ENCODE results near the gene AP5Z1.

DNA sequence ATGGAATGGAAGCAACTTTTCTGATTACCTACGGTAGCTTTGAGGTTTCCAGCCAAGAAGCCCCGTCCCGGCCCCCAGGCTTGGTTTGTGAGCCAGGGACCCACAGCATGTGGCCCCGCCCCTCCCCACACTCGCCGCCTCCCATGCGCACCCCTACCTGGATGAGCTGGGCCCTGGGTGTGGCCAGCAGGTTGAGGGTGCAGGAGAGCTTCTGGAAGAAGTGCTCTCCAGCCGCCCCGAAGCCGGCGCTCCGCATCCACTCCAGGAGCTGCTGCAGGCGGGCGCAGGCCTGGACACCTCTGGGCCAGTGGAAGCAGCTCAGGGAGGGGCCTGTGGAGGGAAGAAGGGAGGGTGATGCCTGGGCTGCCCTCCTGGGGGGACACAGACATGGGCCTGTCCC lies 39.7 kb downstream of the AP5Z1 start:
- TF ChIP-seq, protein P1, sequence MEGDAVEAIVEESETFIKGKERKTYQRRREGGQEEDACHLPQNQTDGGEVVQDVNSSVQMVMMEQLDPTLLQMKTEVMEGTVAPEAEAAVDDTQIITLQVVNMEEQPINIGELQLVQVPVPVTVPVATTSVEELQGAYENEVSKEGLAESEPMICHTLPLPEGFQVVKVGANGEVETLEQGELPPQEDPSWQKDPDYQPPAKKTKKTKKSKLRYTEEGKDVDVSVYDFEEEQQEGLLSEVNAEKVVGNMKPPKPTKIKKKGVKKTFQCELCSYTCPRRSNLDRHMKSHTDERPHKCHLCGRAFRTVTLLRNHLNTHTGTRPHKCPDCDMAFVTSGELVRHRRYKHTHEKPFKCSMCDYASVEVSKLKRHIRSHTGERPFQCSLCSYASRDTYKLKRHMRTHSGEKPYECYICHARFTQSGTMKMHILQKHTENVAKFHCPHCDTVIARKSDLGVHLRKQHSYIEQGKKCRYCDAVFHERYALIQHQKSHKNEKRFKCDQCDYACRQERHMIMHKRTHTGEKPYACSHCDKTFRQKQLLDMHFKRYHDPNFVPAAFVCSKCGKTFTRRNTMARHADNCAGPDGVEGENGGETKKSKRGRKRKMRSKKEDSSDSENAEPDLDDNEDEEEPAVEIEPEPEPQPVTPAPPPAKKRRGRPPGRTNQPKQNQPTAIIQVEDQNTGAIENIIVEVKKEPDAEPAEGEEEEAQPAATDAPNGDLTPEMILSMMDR (IDR thresholded peaks at IDR 0.05) = no peak
- no peak for TF ChIP-seq ZFX (IDR thresholded peaks at IDR 0.05; ENCODE audit: borderline replicate concordance)
